GM12801 (cell line): ENCODE data around the gene NMRK2.

Source experiments
- TF ChIP-seq, protein P1 (sequence below): IDR thresholded peaks from one replicate; pipeline ENCODE4 v1.5.1; 2011; ENCODE audit warnings: control low read depth; ENCODE audit not compliant: insufficient read length; ENCODE audit errors: extremely low read depth

NMRK2 gene

DNA sequence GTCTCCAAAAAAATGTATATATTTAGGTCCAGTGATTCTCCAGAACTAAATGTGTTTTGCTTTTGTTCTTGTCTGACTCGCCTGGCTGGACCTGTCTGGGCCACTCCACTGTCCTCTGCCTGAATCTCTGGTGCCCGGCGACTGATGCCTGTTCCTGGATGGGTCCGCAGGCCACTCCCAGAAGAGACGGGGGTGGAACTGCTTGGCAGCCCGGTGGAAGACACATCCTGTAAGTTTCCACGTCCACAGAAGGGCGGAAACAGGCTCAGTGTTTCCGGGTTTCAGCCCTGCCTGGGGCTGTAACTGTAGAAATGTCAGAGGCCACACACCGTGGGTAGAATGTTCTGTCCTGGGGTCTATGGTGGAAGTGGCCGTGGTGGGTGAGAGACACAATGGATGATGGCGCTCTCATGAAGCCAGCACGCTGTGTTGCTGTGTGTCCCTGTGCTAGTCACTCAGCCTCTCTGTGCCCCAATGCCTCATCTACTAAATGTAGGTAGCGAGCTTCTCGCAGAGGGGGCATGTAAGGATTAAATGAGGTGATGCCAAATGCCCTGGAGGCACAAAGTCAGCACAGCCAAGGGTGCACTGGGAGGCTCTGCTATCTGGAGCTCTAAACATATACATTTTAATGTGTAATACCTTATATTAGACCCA is 30.4 kb upstream of the NMRK2 start:
- TF ChIP-seq, protein P1, sequence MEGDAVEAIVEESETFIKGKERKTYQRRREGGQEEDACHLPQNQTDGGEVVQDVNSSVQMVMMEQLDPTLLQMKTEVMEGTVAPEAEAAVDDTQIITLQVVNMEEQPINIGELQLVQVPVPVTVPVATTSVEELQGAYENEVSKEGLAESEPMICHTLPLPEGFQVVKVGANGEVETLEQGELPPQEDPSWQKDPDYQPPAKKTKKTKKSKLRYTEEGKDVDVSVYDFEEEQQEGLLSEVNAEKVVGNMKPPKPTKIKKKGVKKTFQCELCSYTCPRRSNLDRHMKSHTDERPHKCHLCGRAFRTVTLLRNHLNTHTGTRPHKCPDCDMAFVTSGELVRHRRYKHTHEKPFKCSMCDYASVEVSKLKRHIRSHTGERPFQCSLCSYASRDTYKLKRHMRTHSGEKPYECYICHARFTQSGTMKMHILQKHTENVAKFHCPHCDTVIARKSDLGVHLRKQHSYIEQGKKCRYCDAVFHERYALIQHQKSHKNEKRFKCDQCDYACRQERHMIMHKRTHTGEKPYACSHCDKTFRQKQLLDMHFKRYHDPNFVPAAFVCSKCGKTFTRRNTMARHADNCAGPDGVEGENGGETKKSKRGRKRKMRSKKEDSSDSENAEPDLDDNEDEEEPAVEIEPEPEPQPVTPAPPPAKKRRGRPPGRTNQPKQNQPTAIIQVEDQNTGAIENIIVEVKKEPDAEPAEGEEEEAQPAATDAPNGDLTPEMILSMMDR: no peak

DNA sequence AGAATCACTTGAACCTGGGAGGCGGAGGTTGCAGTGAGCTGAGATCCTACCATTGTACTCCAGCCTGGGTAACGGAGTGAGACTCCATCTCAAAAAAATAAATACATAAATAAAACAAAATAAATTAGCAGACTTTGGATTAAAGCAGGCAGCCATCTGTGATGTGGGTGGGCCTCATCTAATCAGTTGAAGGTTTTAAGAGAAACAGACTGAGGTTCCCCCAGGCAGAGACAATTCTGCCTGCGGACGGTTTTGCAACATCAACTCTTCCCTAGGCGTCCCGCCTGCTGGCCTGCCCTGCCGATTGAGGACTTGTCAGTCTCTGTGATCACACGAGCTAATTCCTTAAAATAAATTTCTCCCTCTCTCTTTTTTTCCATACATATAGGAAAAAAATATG is 28.6 kb upstream of the NMRK2 start:
- TF ChIP-seq, protein P1: no peak

DNA sequence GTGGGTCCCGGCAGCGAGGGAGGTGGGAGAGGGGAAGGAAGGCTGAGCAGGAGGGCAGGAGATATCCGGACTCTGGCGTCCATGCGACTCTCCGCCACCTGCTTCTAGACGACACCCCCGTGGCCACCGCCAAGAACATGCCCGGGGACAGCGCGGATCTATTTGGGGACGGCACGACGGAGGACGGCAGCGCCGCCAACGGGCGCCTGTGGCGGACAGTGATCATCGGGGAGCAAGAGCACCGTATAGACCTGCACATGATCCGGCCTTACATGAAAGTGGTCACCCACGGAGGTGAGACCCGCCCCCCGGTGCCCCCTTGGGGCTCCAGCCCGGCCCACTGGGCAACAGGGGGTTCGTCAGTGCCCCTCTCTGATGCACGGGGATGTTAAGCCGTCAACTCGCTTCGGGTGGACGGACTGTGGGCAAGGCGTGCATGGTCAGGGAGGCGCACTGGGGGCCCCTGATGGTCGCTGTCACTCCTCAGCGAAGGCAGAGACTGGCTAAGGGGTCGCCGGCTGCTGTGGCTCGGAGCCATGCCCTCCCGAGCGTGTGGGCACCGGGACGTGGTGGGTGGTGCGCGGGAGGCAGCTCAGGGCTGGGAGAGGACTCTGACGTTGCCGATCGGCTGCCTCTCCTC is 25.1 kb upstream of the NMRK2 start:
- TF ChIP-seq, protein P1: no peak

DNA sequence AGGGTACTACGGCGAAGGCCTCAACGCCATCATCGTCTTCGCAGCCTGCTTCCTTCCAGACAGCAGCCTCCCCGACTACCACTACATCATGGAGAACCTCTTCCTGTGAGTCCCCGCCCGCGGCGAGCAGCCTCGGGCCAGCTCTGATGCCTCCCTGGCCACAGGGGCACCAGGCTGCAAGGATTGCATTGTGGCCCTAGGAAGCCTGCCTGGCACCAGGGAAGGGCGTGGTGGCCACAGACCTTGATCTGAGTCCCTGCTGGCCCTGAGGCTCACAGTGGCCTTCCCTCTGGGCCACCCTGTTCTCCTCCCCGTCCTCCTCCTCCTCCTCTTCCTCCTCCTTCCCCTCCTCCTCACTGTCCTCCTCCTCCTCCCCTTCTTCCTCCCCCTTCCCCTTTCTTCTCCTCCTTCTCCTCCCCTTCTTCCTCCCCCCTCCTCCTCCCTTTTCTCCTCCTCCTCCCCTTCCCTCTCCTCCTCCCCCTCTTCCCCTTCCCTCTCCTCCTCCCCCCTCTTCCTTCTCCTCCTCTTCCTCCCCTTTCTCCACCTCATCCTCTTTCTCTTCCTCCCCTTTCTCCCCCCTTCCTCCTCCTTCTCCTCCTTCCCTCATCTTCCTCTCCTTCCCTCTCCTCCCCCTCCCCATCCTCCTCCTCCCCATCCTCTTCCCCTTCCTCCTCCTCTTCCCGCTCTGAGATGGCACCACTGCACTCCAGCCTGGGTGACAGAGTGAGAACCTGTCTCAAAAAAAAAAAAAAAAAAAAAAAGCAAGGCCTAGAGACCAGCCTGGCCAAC is 24.4 kb upstream of the NMRK2 start:
- TF ChIP-seq, protein P1: no peak

DNA sequence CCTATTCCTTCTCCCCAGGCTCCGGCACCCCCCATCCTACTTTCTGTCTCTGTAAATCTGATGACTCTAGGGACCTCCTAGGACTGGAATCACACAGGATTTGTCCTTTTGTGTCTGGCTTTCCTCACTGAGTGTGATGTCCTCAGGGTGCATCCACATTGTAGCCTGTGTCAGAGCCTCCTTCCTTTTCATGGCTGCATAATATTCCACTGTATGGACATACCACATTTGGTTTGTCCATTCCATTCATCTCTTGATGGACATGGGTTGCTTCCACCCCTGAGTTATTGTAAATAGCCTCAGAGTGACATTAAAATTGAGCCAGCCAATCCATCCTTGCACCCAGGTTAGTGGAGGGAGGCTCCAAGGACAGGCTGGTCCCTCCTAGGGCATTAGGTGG is 22.8 kb upstream of the NMRK2 start:
- TF ChIP-seq, protein P1: no peak

DNA sequence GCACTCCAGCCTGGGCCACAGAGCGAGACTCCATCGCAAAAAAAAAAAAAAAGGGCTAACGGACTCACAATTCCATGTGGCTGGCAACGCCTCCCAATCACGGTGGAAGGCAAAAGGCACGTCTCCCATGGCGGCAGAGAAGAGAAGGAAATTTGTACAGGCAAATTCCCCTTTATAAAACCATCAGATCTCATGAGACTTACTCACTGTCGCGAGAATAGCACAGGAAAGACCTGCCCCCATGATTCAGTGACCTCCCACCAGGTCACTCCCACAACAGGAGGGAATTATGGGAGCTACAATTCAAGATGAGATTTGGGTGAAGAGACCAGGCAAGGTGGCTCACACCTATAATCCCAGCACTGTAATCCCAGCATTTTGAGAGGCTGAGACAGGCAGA is 18.7 kb upstream of the NMRK2 start:
- TF ChIP-seq, protein P1: no peak

DNA sequence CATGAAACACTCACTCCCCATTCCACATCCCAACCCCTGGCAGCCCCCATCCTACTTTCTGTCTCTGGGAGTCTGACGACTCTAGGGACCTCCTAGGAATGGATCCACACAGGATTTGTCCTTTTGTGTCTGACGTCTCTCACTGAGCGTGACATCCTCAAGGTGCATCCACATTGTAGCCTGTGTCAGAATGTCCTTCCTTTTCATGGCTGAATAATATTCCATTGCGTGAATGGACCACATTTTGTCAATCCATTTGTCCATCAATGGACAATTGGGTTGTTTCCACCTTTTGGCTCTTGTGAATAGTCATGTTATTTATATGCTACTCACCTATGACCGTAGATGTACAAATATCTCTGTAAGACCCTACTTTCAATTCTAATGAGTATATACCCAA is 16.8 kb upstream of the NMRK2 start:
- TF ChIP-seq, protein P1: no peak
